Measurements from ENCODE around the gene CLTA. TPM values are rescaled to one million over a fixed set of nuclear protein-coding genes. Genes with fewer than 3 reads are reported as not detected.

The CLTA gene
- total RNA-seq, 4 donors from 2014 or later: 163 to 308 (median 217) TPM

GRCh38 chr9:36169166-36169565 lies 21.6 kb upstream of the CLTA start, which contains the start of gene CCIN:
Gene CCIN, plus strand, starts transcription at chr9:36169388. Its CDS starts 115 bp downstream, at chr9:36169503.
- intact Hi-C loops (cut with DNase I; ENCODE audit: low total_unique reads): no loop called here
- H3K9me3 ChIP-seq: no peaks in the 10 kb centered on the region
- no peak for DNase-seq
- H3K27ac ChIP-seq: no peak within 1 kb of the TSS
- no peaks in the 10 kb centered on the region for H3K36me3 ChIP-seq
- no peak within 1 kb of the TSS for H3K4me3 ChIP-seq
- WGBS, 2 donors (ENCODE audit: low coverage in 1 of 2): 81 to 90% methylated on average over 2 to 6 of the region's 6 CpGs
- TF ChIP-seq EP300 (IDR thresholded peaks at IDR 0.05; ENCODE audit: low read depth) (no peak), CTCF (IDR thresholded peaks at IDR 0.05) (no peak), POLR2A (IDR thresholded peaks at IDR 0.05) (no peak), POLR2AphosphoS5 (IDR thresholded peaks at IDR 0.05) (no peak)
- H3K27me3 ChIP-seq: no peaks in the 10 kb centered on the region
- in situ Hi-C loops (cut with MboI; ENCODE audit: low pct_ligation_motif_present in 1 of 4, low pct_unique_long_range_greater_than_20kb in 1 of 4, low sequenced_read_pairs in 3 of 4): loop anchor here (5.0 to 25.0 kb wide), 3 partner anchors 64 to 132 kb away; partner anchors contain the start of gene RECK (in 1 of the 4)
- peaks cover 0 to 22% (median 11%) of the 10 kb centered on the region in 4 donors for H3K4me1 ChIP-seq

GRCh38 chr9:36169708-36170107 lies 21.0 kb upstream of the CLTA start:
- Histone ChIP-seq H3K36me3 (no peaks in the 10 kb centered on the region), H3K27me3 (no peaks in the 10 kb centered on the region), H3K4me3 (no peak overlapping the region), H3K27ac (no peak overlapping the region), H3K9me3 (no peaks in the 10 kb centered on the region), H3K4me1 (peaks cover 0 to 20% (median 10%) of the 10 kb centered on the region in 4 donors)
- DNase-seq: no peak
- intact Hi-C loops (cut with DNase I; ENCODE audit: low total_unique reads) (no loop called here), in situ Hi-C loops (cut with MboI; ENCODE audit: low pct_ligation_motif_present in 1 of 4, low pct_unique_long_range_greater_than_20kb in 1 of 4, low sequenced_read_pairs in 3 of 4) (loop anchor here (5.0 to 25.0 kb wide), 3 partner anchors 65 to 132 kb away; partner anchors contain the start of gene RECK (in 1 of the 4))
- TF ChIP-seq POLR2A (IDR thresholded peaks at IDR 0.05) (no peak), POLR2AphosphoS5 (IDR thresholded peaks at IDR 0.05) (no peak), EP300 (IDR thresholded peaks at IDR 0.05; ENCODE audit: low read depth) (no peak), CTCF (IDR thresholded peaks at IDR 0.05) (no peak)
- 88 to 93% methylated on average over 8 to 17 of the region's 17 CpGs for WGBS, 2 donors (ENCODE audit: low coverage in 1 of 2)

- TF ChIP-seq POLR2AphosphoS5 (IDR thresholded peaks at IDR 0.05) (no peak), POLR2A (IDR thresholded peaks at IDR 0.05) (no peak), CTCF (IDR thresholded peaks at IDR 0.05) (no peak), EP300 (IDR thresholded peaks at IDR 0.05; ENCODE audit: low read depth) (no peak)
- DNase-seq: no peak
- no peaks in the 10 kb centered on the region for H3K27me3 ChIP-seq
- WGBS, 2 donors (ENCODE audit: low coverage in 1 of 2): 95% methylated on average over 13 of the region's 13 CpGs; no CpG with 5 or more reads in 1 of the 2 donors
- in situ Hi-C loops (cut with MboI; ENCODE audit: low pct_ligation_motif_present in 1 of 4, low pct_unique_long_range_greater_than_20kb in 1 of 4, low sequenced_read_pairs in 3 of 4): loop anchor here in 1 of 4 donors (25.0 kb wide), 1 partner anchor 133 kb away; the partner anchor contains the start of gene RECK
- no peak overlapping the region for H3K4me3 ChIP-seq
- H3K4me1 ChIP-seq: peaks cover 0 to 14% (median 8%) of the 10 kb centered on the region in 4 donors
- intact Hi-C loops (cut with DNase I; ENCODE audit: low total_unique reads): no loop called here
- no peak overlapping the region for H3K27ac ChIP-seq
- no peaks in the 10 kb centered on the region for H3K9me3 ChIP-seq
- no peaks in the 10 kb centered on the region for H3K36me3 ChIP-seq
Measured at GRCh38 chr9:36170531-36170930, 20.2 kb upstream of the CLTA start.

GRCh38 chr9:36173861-36174260 lies 16.9 kb upstream of the CLTA start:
- no peaks in the 10 kb centered on the region for H3K27me3 ChIP-seq
- no peak for TF ChIP-seq CTCF (IDR thresholded peaks at IDR 0.05)
- no peak for TF ChIP-seq EP300 (IDR thresholded peaks at IDR 0.05; ENCODE audit: low read depth)
- TF ChIP-seq POLR2AphosphoS5 (IDR thresholded peaks at IDR 0.05): no peak
- no peak for TF ChIP-seq POLR2A (IDR thresholded peaks at IDR 0.05)
- H3K27ac ChIP-seq: no peak overlapping the region
- H3K4me3 ChIP-seq: no peak overlapping the region
- no peaks in the 10 kb centered on the region for H3K9me3 ChIP-seq
- 94% methylated on average over 2 of the region's 2 CpGs; no CpG with 5 or more reads in 1 of the 2 donors for WGBS, 2 donors (ENCODE audit: low coverage in 1 of 2)
- no peaks in the 10 kb centered on the region for H3K36me3 ChIP-seq
- intact Hi-C loops (cut with DNase I; ENCODE audit: low total_unique reads) (no loop called here), in situ Hi-C loops (cut with MboI; ENCODE audit: low pct_ligation_motif_present in 1 of 4, low pct_unique_long_range_greater_than_20kb in 1 of 4, low sequenced_read_pairs in 3 of 4) (loop anchor here in 1 of 4 donors (25.0 kb wide), 1 partner anchor 137 kb away; the partner anchor contains the start of gene RECK)
- no peak for DNase-seq
- no peaks in the 10 kb centered on the region for H3K4me1 ChIP-seq

Measured in transverse colon (tissue), 4 donors.